Activated CD4-positive, alpha-beta T cell treated with anti-CD3 and anti-CD28 coated beads, Interleukin-2, amount 50 U/mL, for 24 hours (primary cell): ENCODE measurements around the gene DLGAP5.

Source experiments
- DNase-seq, 2 donors: peaks; one replicate each; pipeline ENCODE4 v3.0.0-alpha.2; 2020; ENCODE audit warnings: low read depth in 1 of 2, low spot score in 1 of 2

DLGAP5 gene

DNA sequence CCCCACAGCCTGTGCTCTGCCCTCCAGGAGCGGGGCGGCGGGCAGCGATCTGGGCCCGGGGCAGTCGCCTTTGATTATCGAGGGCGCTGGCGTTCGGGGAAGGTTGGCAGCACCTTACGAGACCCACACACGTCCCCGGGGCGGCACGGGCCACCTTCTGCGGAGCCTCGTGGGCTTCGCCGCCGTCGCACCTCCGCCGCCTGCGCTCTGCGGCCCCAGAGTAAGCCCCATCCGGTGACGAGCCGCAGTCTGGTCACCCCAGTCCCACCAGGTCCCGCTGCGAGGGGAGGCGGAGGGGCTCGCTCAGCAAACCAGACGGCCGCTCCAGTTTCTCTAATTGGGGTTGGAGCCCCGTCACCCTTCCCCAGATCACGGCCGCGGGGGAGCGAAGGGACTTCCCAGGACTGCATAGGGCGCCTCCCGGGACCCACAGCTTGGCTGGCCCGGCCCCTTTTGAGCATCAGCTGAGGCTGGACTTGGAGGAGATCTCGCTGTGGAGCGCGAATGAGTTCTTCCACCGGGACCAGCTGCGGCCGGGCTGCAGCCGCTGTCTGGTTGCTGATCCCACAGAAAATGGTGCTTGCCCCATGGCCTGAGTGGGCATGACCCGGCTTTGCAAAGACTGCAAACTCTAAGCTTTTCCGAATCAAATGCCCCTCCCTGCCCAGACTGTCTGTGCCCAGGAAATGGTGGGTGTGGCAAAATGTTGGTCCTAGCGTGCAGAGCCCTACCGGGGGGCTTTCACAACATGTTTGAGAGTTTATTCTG lies 61.8 kb downstream of the DLGAP5 start:
- DNase-seq, result peak; percentile 20 to 32

DNA sequence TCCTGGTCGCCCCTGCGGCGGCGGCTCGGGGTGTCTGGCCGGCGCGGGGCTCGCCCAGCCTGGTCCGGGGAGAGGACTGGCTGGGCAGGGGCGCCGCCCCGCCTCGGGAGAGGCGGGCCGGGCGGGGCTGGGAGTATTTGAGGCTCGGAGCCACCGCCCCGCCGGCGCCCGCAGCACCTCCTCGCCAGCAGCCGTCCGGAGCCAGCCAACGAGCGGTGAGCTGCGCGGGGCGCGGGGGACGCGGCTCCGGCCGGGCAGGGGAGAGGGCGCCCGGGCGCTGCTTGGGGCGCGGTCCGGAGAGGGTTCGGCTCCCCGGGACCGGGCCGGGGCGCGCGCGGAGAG lies 62.3 kb downstream of the DLGAP5 start, which contains the start of gene LGALS3:
TSS of gene LGALS3 (plus strand) at position 167 of the 342 bp plus-strand sequence. CDS start 8,122 bp downstream, outside the sequence.
- DNase-seq, result no peak

DNA sequence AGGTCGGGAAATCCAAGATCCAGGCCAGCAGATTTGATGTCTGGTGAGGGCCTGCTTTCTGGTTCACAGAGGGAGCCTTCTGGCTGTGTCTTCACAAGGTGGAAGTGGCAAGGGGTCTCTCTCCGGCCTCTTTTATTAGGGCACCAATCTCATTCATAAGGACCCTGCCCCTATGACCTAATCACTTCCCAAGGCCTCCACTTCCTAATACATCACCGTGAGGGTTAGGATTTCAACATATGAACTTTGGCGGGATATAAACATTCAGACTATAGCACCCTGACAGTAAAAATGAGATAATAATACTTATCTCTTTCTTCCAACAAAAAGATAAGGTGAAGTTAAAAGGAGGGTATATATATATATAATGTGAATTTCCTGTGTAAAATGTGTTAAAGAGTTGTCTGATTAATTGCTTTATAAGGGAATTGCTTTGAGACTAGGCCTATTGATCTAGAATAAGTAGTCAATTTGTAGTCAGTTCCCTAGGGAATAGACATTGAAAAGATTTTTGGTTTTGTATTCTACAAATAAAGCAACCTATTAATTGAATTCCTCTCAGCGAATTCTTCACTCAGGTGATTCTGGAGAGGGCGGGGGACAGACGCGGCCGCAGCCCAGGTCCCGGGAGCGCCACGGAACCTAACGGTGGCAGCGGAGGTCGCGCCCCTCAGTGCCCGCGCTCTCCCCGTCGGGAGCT lies 62.8 kb downstream of the DLGAP5 start:
- no peak for DNase-seq

DNA sequence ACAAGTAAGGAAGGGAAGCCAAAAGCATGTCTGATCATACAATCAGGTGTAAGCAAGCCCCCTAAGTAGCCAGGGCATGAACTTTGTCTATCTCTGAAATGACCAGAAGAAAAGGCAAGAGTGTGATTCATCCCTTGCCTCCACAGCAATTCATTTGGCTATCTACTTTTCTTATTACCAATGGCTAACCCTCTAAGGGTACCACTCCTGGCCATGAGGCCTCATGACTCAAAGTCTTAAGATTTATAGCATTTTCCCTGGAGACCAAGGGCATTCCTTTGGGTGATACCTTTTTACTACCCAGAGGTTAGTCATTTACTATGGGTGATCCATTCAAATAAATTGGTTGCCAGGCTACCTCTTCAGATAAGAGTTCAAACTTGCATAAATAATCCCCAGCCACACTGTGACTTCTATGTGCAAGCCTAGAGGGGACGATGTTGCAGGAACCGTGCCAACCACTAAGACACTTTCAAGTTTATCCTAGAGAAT lies 63.9 kb downstream of the DLGAP5 start:
- DNase-seq, result no peak

DNA sequence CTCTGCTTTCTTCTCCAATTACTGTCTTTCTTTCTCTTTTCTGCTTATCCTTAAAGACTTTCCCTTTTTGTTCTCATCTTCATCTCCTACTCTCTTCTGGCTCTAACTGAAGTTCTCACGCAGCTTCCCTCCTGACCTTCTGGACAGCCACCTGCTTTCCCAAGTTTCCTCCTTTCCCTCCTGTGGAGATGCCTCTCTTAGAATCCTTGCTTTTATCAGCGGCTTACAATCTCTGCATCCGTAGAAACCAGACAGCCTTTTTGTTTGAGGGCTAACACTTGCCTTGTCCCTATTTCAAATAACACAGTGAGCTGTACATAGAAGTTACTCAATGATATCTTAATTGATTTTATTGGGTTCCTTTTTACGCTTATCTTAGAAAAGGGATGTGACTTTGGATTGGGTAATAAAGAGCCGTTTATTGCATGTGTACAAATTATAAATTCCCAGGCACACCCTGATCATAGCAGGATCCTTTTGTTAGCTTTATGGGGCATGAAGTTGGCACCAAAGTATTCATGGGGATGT lies 64.4 kb downstream of the DLGAP5 start:
- no peak for DNase-seq

DNA sequence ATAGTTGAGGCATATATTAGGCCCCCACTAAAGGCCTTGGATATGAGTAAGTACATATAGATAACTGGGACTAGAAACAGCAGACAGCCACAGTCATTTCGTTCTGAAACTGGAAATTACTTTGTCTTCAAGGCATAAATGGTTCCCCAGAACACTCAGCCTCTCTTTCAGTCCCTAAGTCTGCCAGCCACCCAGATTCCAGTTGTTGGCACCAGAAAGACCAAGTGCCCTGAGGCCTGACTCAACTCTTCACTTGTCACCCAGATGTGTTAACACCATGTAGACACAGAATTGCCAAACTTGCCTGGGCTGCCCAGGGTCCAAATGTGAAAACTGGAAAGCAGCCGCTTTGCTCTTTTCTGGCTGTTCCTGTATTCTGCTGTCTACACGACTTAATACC lies 65.4 kb downstream of the DLGAP5 start:
- no peak for DNase-seq

DNA sequence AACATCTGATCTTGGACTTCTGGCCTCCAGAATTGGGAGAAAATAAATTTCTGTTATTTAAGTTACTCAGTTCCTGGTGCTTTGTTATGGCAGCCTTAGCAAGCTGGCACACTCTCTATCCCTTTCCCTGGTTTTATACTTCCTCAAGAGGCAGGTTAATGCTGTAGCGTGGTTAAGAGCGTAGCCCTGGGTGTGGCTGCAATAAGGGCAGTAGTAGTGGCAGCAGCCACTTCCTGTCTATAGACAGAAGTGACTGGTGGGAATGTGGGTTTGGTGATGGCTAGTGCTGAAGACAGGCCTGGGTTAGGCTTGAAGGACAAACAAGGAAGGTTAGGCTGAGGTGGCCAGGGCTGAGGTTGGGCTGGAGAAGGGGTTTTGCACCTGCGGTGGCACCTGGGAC lies 66.0 kb downstream of the DLGAP5 start:
- no peak for DNase-seq

DNA sequence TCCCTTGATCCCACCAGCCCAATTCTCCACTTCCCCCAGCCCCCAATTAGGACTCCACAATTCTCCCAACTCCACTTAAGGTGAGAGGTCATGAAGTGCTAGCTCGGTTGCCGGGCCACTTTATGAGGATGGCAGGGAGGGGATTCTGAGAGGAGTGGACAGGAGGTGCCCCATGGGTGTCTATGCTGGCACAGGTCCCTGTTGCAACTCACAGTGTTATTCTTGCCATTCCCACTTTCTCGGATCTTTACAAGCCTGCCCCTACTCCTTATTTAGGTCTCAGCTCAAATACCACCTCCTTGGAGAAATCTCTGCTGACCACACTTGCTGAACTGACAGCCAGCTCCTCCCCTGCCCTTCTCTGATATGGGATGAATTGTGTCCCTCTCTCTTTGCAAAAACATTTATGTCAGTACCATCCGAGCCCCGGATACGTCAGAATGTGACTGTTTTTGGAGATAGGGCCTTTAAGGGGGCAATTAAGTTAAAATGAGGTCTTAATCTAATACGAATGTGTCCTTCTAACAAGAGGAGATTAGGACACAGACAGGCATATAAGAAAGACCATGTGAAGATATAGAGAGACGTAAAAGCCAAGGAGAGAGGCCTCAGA lies 66.5 kb downstream of the DLGAP5 start:
- DNase-seq, result no peak

DNA sequence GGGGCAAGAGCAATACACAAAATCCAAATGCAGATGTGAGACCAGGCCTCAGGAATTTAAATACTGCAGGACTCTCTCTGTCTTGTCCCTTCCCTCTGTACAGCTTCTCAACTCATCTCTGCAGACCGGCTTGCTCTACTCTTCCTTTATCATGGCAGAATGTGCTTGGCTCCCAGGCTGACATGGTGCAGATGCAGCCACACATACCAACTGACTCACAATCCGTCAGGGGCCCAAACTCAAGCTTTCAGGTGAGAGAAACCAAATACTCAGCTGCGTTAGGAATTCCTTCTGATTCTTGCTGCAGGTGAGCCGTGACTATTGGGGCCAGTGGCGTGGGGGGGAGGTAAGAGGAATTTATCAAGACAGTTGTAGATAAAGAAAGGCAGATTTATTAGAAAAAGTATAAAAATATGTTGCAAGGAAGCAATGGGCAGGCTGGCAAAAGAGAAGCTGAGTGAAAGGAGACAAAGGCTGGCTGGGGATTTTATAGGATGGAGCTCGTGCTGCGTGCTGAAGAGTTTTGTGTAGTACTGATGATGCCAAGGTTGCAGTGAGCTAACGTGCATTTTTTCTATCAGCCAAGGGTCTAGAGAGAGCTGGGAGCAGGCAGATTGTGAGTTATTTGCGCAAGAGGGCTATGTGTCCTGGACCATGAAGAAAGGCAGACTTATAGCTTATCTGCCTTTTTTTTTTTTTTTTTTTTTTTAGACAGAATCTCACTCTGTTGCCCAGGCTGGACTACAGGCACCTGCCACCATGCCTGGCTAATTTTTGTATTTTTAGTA lies 67.3 kb downstream of the DLGAP5 start:
- DNase-seq, result no peak

DNA sequence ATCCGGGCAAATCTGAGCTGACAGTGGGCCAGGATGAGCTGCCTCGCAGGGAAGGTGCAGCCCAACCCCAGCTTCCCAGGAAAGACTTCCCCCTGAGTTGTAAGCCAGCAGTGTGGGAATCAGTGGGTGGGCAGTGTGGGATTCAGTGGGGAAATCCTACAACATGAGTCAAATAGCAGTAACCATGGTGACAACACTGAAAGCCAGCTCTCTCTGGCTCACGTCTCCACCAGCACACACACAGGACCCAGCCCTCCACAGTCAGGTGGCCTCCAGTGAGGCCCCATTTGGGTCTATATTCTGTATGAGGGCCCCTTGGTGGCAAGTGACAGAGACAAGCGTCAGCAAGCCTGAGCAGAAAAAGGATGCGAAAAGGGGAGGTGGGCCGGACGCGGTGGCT lies 68.3 kb downstream of the DLGAP5 start:
- no peak for DNase-seq

DNA sequence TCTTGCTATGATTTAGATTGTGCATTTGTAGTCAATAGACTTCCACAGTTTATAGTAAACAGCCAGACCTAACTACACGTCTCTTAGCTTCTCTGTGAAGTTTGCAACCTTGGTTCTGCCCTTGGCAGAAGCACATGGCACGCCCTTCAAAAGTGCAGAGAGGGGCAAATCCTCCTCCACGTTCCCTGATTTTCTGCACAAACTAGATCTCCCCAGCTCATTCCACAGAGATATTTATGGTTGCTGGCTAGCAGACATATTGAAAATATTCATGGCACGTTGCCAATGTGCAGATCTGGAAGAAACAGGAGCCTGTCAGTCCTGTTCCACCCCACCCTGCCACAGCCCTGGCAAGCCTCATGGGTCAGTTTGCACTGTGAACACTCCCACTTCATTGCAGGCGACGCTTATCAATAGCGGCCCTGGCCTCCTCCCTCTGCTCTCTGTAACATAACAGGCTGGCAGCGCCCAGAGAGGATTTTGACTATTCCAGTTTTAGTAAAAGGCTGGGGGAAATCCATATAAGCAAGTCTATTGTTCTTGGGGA lies 68.9 kb downstream of the DLGAP5 start:
- no peak for DNase-seq

DNA sequence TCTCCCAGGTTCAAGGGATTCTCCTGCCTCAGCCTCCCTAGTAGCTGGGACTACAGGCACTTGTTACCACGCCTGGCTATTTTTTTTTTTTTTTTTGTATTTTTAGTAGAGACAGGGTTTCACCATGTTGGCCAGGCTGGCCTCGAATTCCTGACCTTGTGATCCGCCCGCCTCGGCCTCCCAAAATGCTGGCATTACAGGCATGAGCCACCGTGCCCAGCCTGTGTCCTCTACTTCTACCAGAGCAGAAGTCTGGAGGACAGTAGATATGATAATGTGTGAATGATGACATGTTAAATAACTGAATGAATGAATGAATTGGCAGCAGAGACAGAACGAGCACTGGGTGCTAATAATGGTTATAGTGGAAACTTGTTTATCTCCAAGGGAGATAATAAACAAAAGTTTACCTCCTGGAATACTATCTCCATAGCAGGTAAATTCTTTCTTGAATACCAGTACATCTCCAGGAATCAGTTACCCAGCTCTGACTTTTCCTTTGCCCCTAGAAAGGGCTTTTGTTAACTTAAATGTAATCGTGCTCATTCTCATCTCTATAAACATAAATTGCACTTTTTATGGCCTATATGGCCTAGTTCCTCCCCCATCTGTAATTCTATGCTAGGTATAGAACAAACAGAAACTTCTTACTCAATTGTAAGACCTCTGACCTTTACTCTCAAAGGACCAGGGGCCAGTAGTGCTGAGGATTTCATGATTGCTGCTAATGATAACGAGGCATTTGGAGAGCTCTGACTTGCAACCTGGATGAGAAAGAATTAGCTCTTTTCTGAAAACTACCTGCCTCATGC lies 69.6 kb downstream of the DLGAP5 start:
- no peak for DNase-seq

DNA sequence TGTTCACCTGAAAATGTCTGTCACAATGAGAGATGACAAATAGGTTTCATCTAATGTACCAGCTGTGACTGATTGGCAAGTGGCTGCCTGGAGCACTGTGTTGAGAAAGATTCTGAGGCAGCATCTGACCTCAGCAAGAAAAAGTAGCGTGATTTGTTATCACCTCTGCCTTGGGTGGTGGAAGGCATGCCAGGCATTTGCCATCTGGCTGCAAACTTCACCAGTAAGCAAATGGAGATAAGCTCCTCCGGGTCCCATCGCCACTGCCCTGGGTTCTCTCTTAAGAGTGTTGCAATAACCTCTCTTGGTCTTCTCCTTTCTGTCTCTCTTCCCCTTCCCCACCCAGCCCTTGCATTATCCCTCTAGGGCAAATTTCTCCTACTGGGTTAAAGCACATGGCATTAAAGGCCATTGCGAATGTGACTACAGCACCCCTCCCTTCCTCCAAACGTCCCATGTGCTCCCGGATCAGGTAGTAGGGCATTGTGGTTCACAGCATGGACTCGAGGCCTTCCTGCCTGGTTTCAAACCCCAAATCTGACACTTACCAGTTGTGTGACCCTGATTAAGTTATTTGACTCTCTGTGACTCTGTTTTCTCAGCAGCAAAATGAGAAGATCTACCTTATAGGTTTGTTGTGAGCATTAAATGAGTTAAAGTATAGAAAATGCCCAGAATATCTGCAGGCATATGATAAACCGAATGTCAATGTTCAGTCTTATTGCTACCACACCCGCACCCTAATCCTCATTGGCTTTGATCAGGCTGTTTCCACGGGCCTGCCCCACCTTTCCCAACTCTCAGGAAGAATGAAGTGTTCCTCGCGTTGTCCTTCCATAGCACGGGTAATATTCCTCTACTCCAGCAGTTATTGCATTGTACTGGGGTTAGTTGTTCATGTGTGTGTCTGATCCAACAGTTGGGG lies 70.6 kb downstream of the DLGAP5 start:
- DNase-seq, result no peak

DNA sequence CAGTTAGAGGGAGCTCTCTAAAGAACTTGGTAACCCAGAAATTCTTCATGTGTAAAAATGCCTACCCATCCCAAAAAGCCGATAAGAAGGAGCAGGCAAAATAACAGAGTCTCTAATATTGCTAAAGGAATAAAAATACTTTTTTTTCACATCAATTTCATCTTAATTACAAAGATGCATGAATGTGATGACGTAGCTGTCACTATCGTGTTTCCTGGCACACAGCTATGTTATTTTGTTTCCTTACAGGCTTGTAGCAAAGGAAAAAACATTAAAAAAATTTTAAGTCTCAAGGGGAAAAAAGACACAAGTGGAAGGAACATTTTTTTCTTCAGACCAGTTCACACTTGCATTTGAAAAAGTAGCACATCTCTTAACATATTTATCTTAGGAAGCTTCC lies 72.6 kb downstream of the DLGAP5 start:
- no peak for DNase-seq

DNA sequence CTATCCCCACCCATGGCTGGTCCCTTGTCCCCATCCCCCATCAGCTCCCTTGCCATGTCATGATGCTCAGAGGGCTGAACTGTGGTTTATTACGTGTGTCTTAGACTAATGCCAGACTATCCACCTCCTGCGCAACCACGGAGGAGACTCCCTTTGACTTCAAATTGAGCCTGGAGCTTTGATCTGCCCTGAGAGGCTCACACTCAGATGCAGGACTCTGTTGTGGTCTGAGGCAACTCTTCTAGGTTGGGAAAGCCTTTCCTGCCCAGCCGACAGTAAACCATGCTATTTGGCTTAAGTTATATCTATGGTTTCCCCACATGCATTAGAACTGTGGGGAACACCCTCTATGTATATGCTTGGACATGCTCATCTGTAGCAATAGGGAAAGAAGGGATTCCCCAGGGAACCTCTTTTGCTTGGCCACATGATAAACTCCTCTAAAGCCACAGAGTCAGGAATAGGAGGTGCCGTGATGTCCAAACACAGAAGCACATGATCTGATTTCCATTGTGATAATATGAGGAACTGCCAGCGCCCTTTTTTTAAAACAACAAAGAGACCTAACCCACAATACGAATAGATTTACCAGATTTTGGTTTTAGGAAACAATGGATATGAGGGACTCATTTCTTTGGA lies 73.5 kb downstream of the DLGAP5 start:
- no peak for DNase-seq

DNA sequence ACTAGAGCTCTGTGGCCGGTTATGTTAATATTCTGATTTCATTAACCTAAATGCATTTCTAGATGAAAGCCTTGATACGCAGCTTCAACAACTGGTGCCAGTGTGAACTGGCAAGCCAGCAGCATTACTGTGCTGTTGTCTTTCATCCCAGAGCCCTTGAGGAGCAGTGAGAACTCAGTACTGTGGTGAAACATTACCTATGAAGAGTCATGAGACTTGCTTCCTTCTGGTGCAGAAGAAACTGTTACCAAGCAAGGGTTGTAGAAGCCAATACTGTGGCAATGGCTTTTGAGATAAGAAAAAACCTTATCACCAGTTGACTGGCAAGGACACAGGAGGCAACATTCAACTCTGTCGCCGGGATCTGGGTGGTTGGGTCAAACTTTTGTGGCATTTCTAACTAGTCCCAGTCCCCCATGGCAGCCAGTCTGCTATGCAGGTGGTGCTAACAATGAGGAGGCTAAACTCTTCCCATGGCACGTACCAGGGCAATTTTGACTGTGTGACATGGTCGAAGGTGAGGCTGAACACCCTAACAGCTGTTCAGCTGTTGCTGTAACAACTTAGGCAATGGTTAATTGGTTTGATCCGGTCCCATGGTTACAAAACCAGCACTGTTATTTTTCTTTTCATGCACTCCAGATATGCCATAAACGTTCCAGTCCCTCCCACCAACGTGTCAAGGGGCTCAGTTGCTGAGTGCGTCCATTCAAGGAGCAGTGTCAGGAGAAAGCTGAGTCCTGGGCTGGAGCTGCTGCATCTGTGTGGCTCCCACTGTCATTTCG lies 74.9 kb downstream of the DLGAP5 start:
- no peak for DNase-seq

DNA sequence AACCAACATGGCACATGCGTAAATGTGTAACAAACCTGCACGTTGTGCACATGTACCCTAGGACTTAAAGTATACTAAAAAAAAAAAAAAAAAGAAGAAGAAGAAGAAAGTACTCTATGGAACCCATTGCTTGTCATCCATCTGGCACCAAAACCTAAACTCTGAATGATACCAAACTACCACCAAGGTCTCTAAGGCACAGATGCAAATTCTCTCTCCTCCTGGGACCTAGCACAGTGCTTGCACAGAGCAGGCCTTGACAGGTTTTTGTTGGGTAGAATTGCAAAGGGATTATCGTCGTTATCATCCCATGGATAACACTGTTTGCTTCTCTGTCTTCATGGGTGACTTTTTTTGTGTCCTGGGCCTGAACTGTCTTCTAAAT lies 75.5 kb downstream of the DLGAP5 start:
- no peak for DNase-seq

DNA sequence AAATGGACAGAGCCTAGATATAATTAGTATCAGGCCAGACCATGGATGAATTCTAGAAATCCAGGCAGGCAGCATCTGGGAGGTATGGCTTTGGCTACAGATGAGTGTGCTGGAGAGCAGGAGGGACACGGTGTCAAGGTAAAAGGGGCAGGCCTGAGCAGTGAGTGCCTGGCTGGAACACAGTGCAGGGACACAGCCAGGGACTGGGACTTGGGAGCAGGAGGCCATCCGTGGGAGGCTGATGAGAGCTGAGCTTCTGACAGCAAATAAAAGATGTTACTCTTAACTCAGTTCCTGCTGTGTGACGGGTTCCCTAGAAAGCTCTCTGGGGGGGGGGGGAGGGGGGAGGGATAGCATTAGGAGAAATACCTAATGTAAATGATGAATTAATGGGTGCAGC lies 75.9 kb downstream of the DLGAP5 start:
- no peak for DNase-seq
